Activated CD4-positive, alpha-beta T cell treated with anti-CD3 and anti-CD28 coated beads, Interleukin-2, Interleukin-4, amounts not matched to agents 100 ng/mL and 50 ng/mL, durations not matched to agents 16 hours and 8 hours (primary cell): ENCODE results near the gene PRM3.
"Not testable (repeated sequence)": the region's sequence is repeated elsewhere in the genome, so short reads cannot be mapped to it uniquely, and the experiment has no call there.

Experiments used
- DNase-seq: peaks from one replicate; pipeline ENCODE4 v3.0.0-alpha.2; 2020; ENCODE audit warnings: low spot score

PRM3 gene

DNA sequence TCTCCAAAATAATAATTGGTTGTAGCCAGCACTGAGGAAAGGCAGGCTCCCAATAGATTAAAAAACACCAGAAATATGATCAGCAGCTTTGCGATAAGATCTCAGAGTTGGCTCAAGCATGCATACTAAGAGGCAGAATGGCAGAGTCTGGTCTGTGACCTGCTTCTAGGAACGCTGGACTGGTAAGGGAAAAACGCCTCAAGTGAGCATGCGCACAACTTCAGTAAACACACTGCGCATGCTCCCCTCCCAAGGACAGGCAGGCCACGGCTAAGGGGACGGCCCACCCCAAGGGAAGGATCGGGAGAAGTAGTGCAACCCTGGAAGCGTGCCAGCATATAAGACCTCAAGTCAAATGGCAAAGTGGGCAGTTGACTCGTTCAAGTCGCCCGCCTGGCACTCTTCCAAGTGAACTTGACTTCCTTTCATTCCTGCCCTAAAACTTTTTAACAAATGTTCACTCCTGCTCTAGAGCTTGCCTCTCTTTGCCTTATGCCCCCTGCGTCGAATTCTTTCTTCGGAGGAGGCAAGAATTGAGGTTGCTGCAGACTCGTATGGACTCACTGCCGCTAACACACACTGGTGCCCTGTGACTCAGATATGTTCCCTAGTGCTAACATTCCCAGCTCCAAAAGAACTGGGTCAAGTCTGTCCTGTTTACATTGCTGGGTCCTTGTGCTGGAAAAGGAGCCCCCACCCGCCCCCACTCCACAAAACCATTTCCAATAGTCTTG lies 30.1 kb upstream of the PRM3 start:
- no peak for DNase-seq

DNA sequence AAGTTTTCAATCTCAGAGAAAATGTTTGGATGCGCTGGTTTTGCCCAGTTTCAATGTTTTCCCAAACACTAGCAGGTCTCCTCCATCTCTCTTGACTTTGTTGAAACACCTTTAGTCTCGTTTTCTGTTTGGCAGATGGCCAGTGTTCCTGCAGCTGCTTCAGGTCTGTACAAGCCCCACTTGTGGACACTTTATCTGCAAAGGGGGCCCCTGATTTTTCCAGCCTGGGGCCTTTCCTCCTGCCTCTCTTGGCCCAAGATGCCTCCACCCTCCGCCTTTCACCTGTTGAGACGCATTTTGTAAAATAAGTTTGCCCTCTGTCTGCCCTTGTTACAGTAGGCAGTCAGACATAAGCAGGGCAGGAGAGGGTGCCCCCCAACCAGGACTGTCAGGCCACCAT lies 29.5 kb upstream of the PRM3 start:
- DNase-seq = no peak

DNA sequence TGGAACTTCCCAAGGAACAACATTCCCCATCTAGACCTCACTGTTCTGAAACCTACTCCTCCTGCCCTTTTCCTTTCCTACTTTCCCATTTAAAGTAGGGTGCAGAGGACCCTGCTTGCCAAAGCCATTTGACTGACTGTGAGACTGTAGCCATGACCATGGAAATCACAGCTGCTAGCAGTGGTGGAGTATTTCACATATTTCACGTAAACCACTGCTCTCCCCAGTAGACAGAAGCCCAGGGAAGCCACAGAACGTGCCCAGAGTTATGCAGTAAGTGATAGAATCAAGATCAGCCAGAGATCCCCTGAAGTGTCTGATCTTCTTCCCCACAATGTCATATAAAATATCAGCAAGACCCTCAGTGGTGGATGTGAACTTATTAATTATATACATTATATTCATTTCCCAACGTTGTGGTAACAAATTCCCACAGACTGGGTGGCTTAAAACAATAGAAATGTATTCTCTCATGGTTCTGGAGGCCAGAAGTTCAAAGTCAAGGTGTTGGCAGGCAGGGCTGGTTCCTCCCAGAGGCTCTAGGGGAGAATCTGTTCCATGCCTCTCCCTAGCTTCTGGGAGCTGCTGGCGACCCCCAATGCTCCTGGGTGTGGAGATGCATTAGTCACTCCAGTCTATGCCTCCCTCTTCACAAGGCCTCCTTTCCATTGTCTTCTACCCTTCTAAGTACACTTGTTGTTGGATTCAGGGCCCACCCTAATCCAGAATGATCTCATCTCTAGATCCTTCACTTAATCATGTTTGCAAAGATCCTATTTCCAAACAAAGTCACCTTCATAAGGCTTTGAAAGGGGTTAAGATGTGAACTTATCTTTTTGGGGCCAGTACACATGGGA lies 28.4 kb upstream of the PRM3 start:
- no peak for DNase-seq

DNA sequence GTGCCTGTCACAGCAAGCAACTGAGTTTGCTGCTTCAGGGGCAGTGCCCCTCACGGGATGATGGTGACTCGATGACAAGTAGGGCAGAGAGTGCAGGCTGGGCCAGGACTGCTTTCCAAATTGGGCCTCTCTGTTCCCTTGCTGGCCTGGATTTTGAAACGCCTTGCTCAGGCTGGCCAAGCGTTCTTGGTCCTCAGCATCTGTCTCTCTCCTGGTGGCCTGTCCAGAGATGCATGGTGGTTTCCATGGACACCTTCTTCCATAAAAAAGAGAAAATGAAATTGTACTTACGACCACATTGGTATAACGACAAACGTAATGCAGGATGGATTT lies 27.1 kb upstream of the PRM3 start:
- no peak for DNase-seq

DNA sequence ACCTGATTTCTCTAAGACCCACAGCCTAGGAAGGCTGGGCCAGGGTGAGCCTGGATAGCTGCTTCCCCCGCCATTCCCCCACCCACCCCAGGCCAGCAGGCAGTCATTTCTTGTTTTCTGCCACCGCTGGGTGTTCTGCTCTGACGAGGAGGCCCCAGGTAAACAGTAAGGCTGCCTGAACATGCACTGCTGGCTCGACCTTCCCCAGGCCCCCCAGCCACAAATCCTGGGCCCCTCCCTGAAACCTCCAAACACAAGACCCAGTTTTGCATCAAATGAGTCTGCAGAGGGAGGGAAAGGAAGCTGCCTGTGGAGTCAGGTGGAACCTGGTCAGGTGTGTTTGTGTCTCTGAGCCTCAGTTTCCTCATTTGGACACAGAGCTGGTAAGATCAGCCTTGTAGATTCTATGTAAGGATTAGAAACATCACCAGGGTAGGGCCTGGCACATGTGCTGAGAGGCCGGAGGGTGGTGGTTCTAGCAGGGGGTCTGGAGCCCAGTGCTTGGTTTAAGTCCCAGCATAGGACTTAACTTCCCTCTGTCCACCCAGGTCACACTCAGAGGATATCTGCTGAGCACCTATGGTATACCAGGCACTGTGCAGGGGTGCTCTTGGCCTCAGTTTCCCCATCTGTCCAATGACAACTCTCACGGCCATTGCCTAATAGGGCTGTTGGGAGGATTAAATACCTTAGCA lies 26.6 kb upstream of the PRM3 start:
- DNase-seq = no peak

DNA sequence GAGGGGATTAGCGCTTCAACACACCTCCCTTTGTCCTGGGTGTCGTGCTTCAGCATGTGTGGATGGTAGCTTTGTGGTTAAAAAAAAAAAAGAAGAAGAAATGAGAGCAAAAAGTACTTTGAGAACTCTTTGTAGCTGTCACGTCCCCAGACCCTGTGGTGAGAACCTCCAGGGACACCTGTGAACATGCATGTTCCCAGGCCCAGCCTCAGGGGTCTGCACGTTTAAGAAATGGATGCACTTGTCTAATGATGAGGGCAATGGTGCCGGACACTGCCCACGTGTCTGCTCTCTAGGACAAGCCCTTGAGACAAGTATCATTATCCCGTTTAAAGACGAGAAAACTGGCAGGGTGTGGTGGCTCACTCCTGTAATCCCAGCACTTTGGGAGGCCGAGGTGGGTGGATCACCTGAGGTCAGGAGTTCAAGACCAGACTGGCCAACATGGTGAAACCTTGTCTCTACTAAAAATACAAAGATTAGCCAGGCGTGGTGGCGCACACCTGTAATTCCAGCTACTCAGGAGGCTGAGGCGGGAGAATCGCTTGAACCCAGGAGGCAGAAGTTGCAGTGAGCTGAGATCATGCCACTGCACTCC lies 25.6 kb upstream of the PRM3 start:
- DNase-seq = not testable (repeated sequence)

DNA sequence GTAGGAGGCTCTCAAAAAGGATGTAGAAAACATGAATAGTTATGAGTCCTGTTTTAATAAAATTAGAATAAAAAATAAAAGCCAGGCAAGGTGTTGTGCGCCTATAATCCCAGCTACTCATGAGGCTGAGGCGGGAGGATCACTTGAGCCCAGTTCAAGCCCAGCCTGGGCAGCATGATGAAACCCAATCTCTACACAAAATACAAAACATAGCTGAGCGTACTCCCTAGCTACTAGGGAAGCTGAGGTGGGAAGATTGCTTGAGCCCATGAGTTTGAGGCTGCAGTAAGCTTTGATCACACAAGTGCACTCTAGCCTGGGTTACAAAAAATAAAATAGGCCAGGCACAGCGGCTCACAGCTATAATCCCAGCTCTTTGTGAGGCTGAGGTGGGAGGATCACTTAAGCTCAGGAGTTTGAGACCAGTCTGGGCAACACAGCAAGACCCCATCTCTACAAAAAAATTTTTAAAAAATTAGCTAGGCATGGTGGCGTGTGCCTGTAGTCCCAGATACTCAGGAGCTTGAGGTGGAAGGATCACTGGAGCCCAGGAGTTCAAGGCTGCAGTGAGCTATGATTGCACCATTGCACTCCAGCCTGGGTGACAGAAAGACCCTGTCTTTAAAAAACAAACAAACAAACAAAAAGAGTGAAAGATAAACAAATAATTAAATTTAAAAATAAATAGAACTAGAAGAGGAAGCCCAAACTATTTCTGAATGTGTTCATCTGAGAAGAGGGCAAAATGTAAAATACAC lies 24.9 kb upstream of the PRM3 start:
- no peak for DNase-seq

DNA sequence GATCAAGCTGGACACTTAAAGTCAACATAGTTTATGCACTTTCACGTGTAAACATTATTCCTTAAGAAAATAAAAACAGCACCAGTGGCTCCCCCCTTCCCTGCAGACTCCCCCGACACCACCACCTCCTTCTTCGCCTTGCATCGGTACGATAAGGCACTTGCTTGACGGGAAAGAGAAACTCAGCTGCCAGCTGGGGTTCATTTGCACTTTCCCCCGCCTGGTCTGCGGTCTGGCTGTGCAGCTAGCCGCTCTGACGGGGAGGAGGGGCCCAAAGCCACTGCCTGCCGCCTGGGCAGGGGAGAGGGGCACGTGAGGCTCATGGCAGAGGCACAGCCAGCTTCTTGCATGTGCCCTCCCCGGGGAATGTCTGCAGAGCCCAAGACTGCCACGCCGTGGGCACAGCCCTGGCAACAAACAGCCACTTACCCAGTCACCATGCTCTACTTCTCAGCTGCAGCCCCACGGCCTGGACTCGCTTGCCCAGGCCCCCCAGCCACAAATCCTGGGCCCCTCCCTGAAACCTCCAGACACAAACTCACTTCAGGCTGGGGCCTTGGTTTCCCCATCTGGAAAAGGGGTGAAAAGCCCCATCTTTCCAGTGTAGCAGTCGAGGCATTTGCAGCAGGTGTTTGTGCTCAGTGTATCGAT lies 24.2 kb upstream of the PRM3 start:
- peak; percentile 70 for DNase-seq

DNA sequence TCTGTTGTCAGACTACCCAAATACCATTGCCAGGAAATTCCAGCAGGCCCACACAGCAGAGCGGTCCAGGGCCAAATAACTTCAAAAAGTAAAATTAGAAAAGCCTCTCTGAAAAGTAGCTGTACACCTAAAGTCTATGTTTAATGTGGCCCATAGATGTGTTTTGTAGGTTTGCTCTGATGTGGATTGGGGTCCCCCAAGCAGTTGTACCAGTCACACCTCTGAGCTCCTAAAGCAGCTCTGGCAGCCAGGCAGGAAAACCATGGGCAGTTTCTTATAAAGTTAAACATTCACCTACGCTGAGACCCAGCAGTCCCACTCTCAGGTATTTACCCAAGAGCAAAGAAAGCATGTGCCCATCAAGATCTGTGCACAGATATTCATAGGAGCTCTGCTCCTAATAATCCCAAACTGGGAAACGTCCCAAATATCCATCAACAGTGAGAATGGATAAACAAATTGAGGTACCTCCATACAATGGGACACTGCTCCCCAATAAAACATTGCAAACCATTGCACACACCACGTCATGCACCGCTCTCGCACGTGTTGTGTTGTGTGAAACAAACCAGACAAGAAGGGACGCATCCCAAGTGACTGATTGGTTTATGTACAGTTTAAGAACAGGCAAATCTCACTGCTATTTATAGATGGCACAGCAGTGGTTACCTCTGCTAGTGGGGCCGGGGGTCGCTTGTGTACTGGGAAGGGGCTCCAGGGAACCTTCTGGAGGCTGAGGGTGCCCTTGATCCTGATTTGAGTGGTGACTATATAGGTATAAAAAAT lies 23.5 kb upstream of the PRM3 start:
- no peak for DNase-seq

DNA sequence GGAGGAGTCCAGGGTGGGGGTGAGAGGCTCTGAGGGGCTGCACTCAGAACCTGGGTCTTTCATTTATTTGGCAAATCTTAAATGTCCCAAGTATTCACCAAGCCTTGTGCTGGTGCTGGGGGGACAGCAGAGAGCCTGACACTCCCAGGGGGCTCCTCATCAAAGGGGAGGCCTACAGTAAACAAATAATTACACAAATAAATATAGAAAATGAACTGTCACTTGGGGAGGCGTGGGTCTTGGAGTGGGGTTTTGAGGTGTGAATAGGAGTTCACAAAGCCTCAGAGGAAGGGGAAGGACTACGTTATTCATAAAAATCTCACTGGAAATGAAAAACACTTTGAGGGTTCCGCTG lies 22.9 kb upstream of the PRM3 start:
- DNase-seq = no peak

DNA sequence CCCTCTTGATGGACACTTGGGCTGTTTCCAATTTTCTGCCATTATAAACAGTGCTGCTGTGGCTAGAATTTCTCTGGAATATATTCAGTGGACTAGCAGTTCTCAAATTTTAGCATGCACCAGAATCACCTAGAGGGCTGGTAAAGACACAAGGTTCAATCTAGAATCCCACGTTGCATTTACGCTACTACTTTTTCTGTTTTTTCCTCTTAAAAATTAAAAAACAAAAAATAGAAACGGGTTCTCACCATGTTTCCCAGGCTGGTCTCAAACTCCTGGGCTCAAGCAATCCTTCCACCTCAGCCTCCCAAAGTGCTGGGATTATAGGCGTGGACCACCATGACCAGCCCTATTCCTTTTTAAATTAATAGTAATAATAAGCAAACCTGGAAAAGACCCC lies 22.2 kb upstream of the PRM3 start:
- DNase-seq = no peak

DNA sequence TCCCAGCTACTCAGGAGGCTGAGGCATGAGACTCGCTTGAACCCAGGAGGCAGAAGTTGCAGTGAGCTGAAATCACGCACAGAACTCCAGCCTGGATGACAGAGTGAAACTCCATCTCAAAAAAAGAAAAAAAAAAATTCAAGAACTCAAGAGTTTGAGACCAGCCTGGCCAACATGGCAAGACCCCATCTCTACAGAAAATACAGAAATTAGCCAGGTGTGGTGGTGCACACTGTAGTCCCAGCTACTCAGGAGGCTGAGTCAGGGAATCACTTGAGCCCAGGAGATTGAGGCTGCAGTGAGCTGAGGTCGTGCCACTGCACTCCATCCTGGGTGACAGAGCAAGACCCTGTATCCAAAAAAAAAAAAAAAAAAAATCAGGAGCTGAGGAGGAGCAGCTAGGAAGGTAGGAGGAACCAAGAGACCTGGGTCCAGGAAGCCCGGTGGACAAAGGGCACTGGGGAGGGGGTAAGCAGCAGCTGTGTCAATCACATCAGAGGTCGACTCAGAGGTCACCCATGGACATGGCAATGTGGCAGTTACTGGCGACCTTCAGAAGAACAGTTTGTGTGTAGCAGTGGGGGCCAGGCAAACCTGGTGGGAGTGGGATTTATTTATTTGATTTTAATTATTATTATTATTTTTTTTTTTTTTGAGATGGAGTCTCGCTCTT lies 18.8 kb upstream of the PRM3 start:
- DNase-seq = no peak

DNA sequence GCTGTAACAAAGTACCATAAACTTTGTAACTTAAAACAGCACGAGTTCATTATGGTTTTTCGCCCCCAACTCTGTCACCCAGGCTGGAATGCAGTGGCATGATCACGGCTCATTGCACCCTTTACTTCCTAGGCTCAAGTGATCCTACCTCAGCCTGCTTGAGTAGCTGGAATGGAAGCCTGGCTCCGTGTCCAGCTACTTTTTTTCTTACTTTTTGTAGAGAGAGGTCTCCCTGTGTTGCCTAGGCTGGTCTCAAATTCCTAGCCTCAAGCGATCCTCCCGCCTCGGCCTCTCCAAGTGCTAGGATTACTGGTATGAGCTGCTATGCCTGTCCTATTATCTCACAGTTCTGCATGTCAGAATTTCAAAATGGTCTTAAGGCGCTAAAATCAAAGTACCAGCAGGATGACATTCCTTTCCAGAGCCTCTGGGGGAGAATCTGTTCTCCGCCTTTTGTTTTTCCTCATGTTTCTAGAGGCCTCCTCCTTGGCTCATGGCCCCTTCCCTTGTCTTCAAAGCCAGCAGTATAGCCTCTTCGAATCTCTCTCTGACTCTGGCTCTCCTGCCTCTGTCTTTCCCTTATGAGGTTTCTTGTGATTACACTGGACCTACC lies 17.8 kb upstream of the PRM3 start:
- DNase-seq = no peak

DNA sequence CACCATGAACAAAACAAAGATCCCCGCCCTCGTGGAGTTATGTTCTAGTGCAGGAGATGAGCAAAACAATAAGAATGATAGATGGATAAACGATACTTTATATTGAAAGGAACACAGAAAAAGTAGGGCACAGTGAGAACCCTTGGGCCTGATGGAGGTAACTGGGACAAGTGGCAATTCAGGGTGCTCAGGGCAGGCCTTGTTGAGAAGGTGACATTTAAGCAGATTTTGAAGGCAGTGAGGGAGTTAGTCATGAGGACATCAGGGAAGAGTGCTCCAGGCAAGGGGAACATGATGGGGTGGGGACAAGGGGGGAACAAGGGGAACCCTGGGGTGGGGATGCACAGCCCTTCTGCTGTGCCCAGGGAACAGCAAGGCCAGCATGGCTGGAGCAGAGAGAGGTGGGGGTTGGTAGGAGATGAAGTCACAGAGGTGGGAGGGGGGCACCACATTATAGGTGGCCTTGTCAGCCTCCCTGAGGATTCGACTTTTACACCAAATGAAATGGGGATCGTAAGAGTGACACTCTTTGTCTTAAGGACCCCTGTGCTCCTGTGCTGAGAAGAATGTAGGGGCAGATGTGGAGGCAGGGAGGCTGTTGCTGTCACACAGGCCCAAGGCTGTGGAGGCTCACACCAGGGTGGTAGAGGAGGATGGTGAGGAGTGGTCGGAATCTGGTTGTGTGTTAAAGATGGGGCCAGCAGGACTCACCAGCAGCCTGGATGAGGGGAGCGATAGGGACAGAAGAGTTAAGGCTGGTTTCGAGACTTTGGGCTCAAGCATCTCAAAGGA lies 16.9 kb upstream of the PRM3 start:
- DNase-seq = no peak

DNA sequence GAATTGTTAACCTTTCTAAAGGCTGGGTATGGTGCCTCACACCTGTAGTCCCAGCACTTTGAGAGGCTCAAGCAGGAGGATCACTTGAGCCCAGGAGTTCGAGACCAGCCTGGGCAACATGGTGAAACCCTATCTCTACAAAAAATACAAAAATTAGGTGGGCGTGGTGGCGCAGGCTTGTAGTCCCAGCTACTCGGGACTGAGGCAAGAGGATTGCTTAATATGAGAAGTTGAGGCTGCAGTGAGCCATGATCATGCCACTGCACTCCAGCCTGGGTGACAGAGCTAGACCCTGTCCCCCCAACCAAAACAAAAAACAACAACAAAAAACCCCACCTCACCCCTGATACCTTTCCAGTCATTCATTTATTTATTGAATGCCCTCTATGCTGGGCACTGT lies 16.3 kb upstream of the PRM3 start:
- DNase-seq = not testable (repeated sequence)

DNA sequence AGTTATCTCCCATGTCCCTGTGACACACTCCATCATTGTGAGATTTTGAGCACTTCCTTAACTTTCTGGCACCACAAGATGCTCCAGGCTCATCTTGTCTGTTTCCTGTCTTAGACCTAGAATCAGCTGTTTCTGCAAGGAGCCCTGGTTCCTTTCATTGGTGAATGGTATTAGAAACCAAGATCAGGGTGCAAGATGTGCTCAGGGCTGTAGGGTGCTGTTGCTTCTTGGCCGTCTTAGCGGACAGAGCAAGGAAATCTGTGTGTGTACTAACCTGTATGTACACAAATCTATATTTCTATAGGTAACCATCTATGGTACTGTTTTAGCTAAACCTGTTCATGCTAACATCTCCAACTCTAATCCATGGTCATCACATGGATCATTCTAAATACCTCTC lies 15.8 kb upstream of the PRM3 start:
- no peak for DNase-seq

DNA sequence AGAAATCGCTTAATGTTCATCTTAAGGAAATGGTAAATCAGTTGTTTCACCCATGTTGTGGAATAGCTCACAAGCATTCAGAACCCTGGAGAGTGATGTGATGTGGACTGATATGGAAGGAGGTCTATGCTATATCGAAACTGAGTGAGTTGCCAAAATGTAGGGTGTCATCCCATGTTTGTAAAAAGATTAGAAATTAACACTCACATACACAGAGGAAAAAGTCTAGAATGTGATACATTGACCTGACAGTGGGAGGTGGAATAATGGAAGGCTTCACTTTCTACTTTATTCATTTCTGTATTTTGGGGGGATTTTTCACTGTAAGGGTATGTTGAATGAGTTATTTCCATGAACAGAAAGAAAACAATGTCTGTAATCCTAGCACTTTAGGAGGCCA lies 12.4 kb upstream of the PRM3 start:
- no peak for DNase-seq

DNA sequence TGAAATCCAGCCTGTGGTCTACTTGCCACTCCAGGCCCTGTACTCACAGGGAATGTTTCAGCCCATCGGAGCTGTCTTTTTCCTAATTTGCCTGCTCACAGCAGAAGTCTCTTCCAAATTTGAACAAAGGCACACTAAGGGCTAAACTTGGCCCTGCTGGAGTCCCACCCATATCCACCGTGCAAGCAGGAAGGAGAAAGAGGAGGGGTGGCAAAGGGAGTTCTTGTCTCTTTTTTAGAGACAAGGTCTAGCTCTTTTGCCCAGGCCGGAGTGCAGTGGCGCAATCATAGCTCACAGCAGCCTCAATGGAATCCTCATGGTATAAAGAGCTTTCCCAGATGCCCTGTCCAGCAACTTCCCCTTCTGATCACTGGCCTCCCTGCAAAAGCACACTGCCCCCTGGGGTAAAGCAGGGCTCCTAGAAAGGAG lies 10.4 kb upstream of the PRM3 start:
- no peak for DNase-seq
